ENCODE measurements around the gene SSBP1.
A peak's percentile ranks its signal among the peaks of the same experiment; 100 is the strongest.

The SSBP1 gene

DNA sequence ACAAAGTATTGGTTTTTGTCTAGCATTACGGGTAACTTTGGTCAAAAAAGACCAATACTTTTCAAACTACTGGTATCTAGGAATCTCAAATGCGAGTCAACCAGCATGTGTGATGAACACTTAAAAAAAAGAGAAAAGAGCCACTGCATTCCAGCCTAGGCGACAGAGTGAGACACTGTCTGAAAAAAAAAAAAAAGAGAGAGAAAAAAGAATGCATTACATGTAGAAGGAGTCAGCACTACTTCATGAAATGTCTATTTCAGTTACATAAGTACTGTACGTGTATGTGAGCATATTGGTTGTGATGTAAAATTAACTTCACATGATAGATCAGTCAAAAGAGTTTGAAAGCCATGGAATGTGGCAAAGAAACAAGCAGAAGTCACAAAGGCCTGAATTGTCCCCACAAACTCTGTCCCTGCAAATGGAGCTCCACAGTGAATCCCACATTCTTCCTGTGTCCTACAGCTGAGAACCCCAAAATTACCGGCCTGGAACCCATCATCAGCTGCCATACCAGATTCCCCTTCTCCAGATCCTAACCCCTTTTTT, 37.8 kb upstream of the SSBP1 start:
- no peak overlapping the region for H3K4ac ChIP-seq (ENCODE audit: low read depth, low read length)
- H3K18ac ChIP-seq (ENCODE audit: low read length): no peak overlapping the region
- H3K56ac ChIP-seq (ENCODE audit: low read length): peak overlapping the region; percentile 56
- no peak overlapping the region for H4K8ac ChIP-seq (ENCODE audit: low read depth, low read length)
- no peak overlapping the region for H2BK120ac ChIP-seq (ENCODE audit: low read depth, low read length)
- no peaks in the 10 kb centered on the region for H3K27me3 ChIP-seq (ENCODE audit: insufficient read depth, low read length, poor library complexity)
- H2BK15ac ChIP-seq (replicated peaks; ENCODE audit: low read depth): no peak overlapping the region
- H3K27ac ChIP-seq (ENCODE audit: low read depth, low read length): no peak overlapping the region
- no CpG with 5 or more reads among the region's 5 CpGs for WGBS (ENCODE audit: extremely low coverage, insufficient coverage, low lambda C conversion rate)
- H4K5ac ChIP-seq (ENCODE audit: low read length): no peak overlapping the region
- peaks cover 15% of the 10 kb centered on the region for H3K79me2 ChIP-seq (ENCODE audit: control insufficient read depth, insufficient read depth, low read length)
- H3K4me2 ChIP-seq (ENCODE audit: low read length): peak overlapping the region; percentile 72
- no peak overlapping the region for H2BK5ac ChIP-seq (ENCODE audit: low read length)
- H3K4me1 ChIP-seq (ENCODE audit: control insufficient read depth, low read depth, low read length): peaks cover 8% of the 10 kb centered on the region
- no peak for DNase-seq
- H3K9ac ChIP-seq (ENCODE audit: low read length): peak overlapping the region; percentile 60
- H3K23ac ChIP-seq (ENCODE audit: low read length): no peak overlapping the region
- peaks cover 12% of the 10 kb centered on the region for H3K79me1 ChIP-seq (ENCODE audit: low read length)
- H2AK5ac ChIP-seq (ENCODE audit: low read length): no peak overlapping the region
- H3K4me3 ChIP-seq (ENCODE audit: low read length): no peak overlapping the region
- no peaks in the 10 kb centered on the region for H3K36me3 ChIP-seq (ENCODE audit: control insufficient read depth, insufficient read depth, low read length)

DNA sequence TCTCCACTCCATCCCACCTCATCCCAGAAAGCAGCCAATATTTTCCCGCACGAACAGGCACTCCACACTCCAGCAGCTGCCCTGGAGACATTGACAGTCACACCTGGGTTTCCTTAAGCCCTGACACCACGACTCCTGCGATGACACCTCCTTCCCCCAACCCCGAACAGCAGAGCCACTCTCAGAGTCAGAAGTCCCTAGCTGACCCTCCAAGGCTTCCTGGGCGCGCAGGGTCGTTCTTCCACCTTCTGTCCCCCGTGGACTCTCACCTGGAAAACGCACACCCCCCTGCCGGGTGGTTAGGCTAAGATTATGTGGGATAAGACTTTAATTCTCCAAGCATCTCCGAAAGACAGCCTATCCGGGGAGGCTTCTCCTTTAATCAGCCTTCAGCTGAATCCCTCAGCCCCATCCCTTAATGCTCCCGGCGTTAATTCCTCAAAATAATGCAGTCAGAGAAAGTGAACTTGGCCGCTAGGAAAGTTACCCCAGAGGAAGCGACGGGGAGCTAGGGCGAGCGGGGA, 37.2 kb upstream of the SSBP1 start:
- no peaks in the 10 kb centered on the region for H3K27me3 ChIP-seq (ENCODE audit: insufficient read depth, low read length, poor library complexity)
- H2BK15ac ChIP-seq (replicated peaks; ENCODE audit: low read depth): no peak overlapping the region
- no peak overlapping the region for H3K4ac ChIP-seq (ENCODE audit: low read depth, low read length)
- no peak overlapping the region for H3K18ac ChIP-seq (ENCODE audit: low read length)
- peak; percentile 63 for DNase-seq
- H4K8ac ChIP-seq (ENCODE audit: low read depth, low read length): no peak overlapping the region
- no peak overlapping the region for H2BK120ac ChIP-seq (ENCODE audit: low read depth, low read length)
- H3K4me1 ChIP-seq (ENCODE audit: control insufficient read depth, low read depth, low read length): peaks cover 8% of the 10 kb centered on the region
- peak overlapping the region; percentile 56 for H3K56ac ChIP-seq (ENCODE audit: low read length)
- no peaks in the 10 kb centered on the region for H3K36me3 ChIP-seq (ENCODE audit: control insufficient read depth, insufficient read depth, low read length)
- H2AK5ac ChIP-seq (ENCODE audit: low read length): no peak overlapping the region
- H3K4me3 ChIP-seq (ENCODE audit: low read length): peak overlapping the region; percentile 49
- no peak overlapping the region for H3K23ac ChIP-seq (ENCODE audit: low read length)
- no CpG with 5 or more reads among the region's 20 CpGs for WGBS (ENCODE audit: extremely low coverage, insufficient coverage, low lambda C conversion rate)
- H4K5ac ChIP-seq (ENCODE audit: low read length): no peak overlapping the region
- no peak overlapping the region for H3K27ac ChIP-seq (ENCODE audit: low read depth, low read length)
- H3K79me2 ChIP-seq (ENCODE audit: control insufficient read depth, insufficient read depth, low read length): peaks cover 13% of the 10 kb centered on the region
- peak overlapping the region; percentile 72 for H3K4me2 ChIP-seq (ENCODE audit: low read length)
- no peak overlapping the region for H2BK5ac ChIP-seq (ENCODE audit: low read length)
- peak overlapping the region; percentile 60 for H3K9ac ChIP-seq (ENCODE audit: low read length)
- H3K79me1 ChIP-seq (ENCODE audit: low read length): peaks cover 8% of the 10 kb centered on the region

DNA sequence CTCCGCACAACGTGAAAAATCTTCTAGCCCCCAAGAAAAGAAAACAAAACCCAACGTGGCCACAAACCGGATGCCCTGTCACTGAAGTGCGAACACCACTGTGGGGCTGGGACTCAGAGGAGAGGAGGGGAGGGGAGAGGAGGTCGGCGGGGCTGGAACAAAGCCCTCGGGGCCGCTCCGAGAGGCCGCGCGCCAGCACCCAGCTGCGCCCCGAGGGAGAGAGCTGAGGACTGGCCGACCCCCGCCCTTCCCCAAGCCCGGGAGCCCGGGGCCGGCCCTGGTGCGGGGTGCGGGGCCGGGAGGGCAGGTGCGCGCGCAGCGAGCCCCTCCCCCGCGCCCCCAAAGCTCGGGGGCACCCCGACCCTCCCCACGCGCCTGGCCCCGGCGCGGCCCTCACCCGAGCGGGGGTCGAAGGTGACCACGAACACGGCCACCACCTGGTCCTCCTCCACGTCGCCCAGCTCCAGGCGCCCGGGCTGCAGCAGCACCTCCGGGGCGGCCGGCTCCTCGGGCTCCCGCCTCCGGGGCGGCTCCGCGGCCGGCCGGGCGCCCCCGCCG, 36.6 kb upstream of the SSBP1 start:
- Histone ChIP-seq H3K27me3 (ENCODE audit: insufficient read depth, low read length, poor library complexity) (no peaks in the 10 kb centered on the region), H3K9ac (ENCODE audit: low read length) (peak overlapping the region; percentile 69), H3K36me3 (ENCODE audit: control insufficient read depth, insufficient read depth, low read length) (no peaks in the 10 kb centered on the region), H2BK5ac (ENCODE audit: low read length) (no peak overlapping the region), H3K4me3 (ENCODE audit: low read length) (peak overlapping the region; percentile 47), H3K18ac (ENCODE audit: low read length) (peak overlapping the region; percentile 99), H3K79me2 (ENCODE audit: control insufficient read depth, insufficient read depth, low read length) (peaks cover 10% of the 10 kb centered on the region), H3K27ac (ENCODE audit: low read depth, low read length) (peak overlapping the region; percentile 74), H3K4me2 (ENCODE audit: low read length) (peak overlapping the region; percentile 29), H3K56ac (ENCODE audit: low read length) (peak overlapping the region; percentile 86), H3K79me1 (ENCODE audit: low read length) (peaks cover 7% of the 10 kb centered on the region), H4K8ac (ENCODE audit: low read depth, low read length) (no peak overlapping the region), H2BK120ac (ENCODE audit: low read depth, low read length) (peak overlapping the region; percentile 97), H3K4me1 (ENCODE audit: control insufficient read depth, low read depth, low read length) (peaks cover 8% of the 10 kb centered on the region), H2AK5ac (ENCODE audit: low read length) (no peak overlapping the region), H4K5ac (ENCODE audit: low read length) (no peak overlapping the region), H2BK15ac (replicated peaks; ENCODE audit: low read depth) (no peak overlapping the region), H3K23ac (ENCODE audit: low read length) (no peak overlapping the region), H3K4ac (ENCODE audit: low read depth, low read length) (peak overlapping the region; percentile 62)
- peak; percentile 76 for DNase-seq
- WGBS (ENCODE audit: extremely low coverage, insufficient coverage, low lambda C conversion rate): no CpG with 5 or more reads among the region's 59 CpGs

DNA sequence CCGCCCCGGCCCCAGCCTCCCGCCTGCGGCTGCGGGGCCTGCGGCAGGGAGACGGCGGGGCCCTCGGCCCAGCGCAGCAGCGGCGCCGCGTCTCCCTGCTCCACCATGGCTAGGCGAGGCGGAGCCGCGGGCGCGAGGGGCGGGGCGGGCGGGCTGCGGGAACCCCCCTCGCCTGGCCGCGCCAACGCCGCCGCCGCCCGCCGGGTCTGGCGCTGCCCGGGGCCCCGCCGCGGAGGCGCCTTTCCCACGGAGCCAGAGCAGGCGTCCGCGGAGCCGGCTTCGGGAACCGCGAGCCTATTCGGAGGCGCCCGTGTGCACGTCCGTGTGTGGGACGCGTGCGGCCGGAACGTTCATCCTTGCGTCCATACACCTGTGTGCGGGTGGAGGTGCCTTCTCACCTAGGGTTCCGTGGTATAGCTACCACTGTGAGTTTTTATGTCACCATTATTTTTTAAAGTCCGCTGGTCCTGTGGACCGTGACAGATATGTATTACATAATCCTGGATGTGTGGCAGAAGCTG, 36.1 kb upstream of the SSBP1 start, which contains the start of gene DENND11:
Gene DENND11 (minus strand): TSS at position 120 of the 521 bp plus-strand sequence. CDS start 13 bp downstream, at position 107.
- H2BK15ac ChIP-seq (replicated peaks; ENCODE audit: low read depth): no peak within 1 kb of the TSS
- H3K27ac ChIP-seq (ENCODE audit: low read depth, low read length): peak within 1 kb of the TSS; percentile 74
- peak within 1 kb of the TSS; percentile 50 for H3K4me3 ChIP-seq (ENCODE audit: low read length)
- H2AK5ac ChIP-seq (ENCODE audit: low read length): no peak within 1 kb of the TSS
- H3K9ac ChIP-seq (ENCODE audit: low read length): peak within 1 kb of the TSS; percentile 69
- H3K18ac ChIP-seq (ENCODE audit: low read length): peak within 1 kb of the TSS; percentile 99
- WGBS (ENCODE audit: extremely low coverage, insufficient coverage, low lambda C conversion rate): no CpG with 5 or more reads among the region's 62 CpGs
- no peak within 1 kb of the TSS for H2BK5ac ChIP-seq (ENCODE audit: low read length)
- peaks cover 3% of the 10 kb centered on the region for H3K79me1 ChIP-seq (ENCODE audit: low read length)
- H3K4ac ChIP-seq (ENCODE audit: low read depth, low read length): peak within 1 kb of the TSS; percentile 62
- H3K4me1 ChIP-seq (ENCODE audit: control insufficient read depth, low read depth, low read length): peaks cover 8% of the 10 kb centered on the region
- H3K56ac ChIP-seq (ENCODE audit: low read length): peak within 1 kb of the TSS; percentile 86
- DNase-seq: peak; percentile 40
- H4K8ac ChIP-seq (ENCODE audit: low read depth, low read length): no peak within 1 kb of the TSS
- peaks cover 6% of the 10 kb centered on the region for H3K79me2 ChIP-seq (ENCODE audit: control insufficient read depth, insufficient read depth, low read length)
- no peak within 1 kb of the TSS for H3K23ac ChIP-seq (ENCODE audit: low read length)
- H4K5ac ChIP-seq (ENCODE audit: low read length): no peak within 1 kb of the TSS
- H3K4me2 ChIP-seq (ENCODE audit: low read length): peak within 1 kb of the TSS; percentile 87
- H2BK120ac ChIP-seq (ENCODE audit: low read depth, low read length): peak within 1 kb of the TSS; percentile 97
- no peaks in the 10 kb centered on the region for H3K36me3 ChIP-seq (ENCODE audit: control insufficient read depth, insufficient read depth, low read length)
- H3K27me3 ChIP-seq (ENCODE audit: insufficient read depth, low read length, poor library complexity): no peaks in the 10 kb centered on the region

GRCh38 chr7:141702892-141703291, 35.3 kb upstream of the SSBP1 start:
- WGBS (ENCODE audit: extremely low coverage, insufficient coverage, low lambda C conversion rate): no CpG with 5 or more reads among the region's 4 CpGs

More at GRCh38 chr7:141702892-141703291, 35.3 kb upstream of the SSBP1 start:
- Histone ChIP-seq H2AK5ac (ENCODE audit: low read length) (no peak overlapping the region), H2BK15ac (replicated peaks; ENCODE audit: low read depth) (no peak overlapping the region), H3K27me3 (ENCODE audit: insufficient read depth, low read length, poor library complexity) (no peaks in the 10 kb centered on the region), H3K4me2 (ENCODE audit: low read length) (no peak overlapping the region), H3K18ac (ENCODE audit: low read length) (no peak overlapping the region), H2BK120ac (ENCODE audit: low read depth, low read length) (no peak overlapping the region), H3K27ac (ENCODE audit: low read depth, low read length) (no peak overlapping the region), H3K56ac (ENCODE audit: low read length) (no peak overlapping the region), H3K36me3 (ENCODE audit: control insufficient read depth, insufficient read depth, low read length) (no peaks in the 10 kb centered on the region), H3K23ac (ENCODE audit: low read length) (no peak overlapping the region), H2BK5ac (ENCODE audit: low read length) (no peak overlapping the region), H3K9ac (ENCODE audit: low read length) (no peak overlapping the region), H3K4me3 (ENCODE audit: low read length) (no peak overlapping the region), H4K5ac (ENCODE audit: low read length) (no peak overlapping the region), H4K8ac (ENCODE audit: low read depth, low read length) (no peak overlapping the region), H3K4ac (ENCODE audit: low read depth, low read length) (no peak overlapping the region), H3K79me2 (ENCODE audit: control insufficient read depth, insufficient read depth, low read length) (peaks cover 3% of the 10 kb centered on the region), H3K79me1 (ENCODE audit: low read length) (peaks cover 3% of the 10 kb centered on the region), H3K4me1 (ENCODE audit: control insufficient read depth, low read depth, low read length) (peaks cover 4% of the 10 kb centered on the region)
- DNase-seq: no peak
